Renal cortex interstitium (tissue), 15 donors: ENCODE measurements around the gene NLGN1. TPM values are rescaled to one million over a fixed set of nuclear protein-coding genes. Genes with fewer than 3 reads are reported as not detected.
"Not testable (repeated sequence)": the region's sequence is repeated elsewhere in the genome, so short reads cannot be mapped to it uniquely, and the experiment has no call there.

Source experiments
- DNase-seq, 11 donors: peaks; one replicate each; pipeline ENCODE4 v3.0.0-alpha.2; 2013; ENCODE audit warnings: low read depth in 9 of 11, low spot score in 4 of 11; ENCODE audit errors: extremely low read depth in 1 of 11
- long read RNA-seq, 16 experiments: transcript quantifications; one replicate each; lab custom pipeline, GENCODE V29; 2026
- polyA plus RNA-seq, 3 donors: library from polyadenylated mRNA; unstranded; fragments of 120-200 nt; gene quantifications; one replicate each; pipeline ENCODE4 v1.2.1, GENCODE V29; 2013; ENCODE audit not compliant: insufficient read length in 3 of 3

The NLGN1 gene
- 1 to 10 TPM; 1.9 to 2.7 (median 2.5) TPM for polyA plus RNA-seq
- long read RNA-seq, donor 1, result 0 reads
- long read RNA-seq, donor 2, result 0 reads
- long read RNA-seq, donor 3, result 0 reads
- long read RNA-seq, donor 4, result 0 reads
- long read RNA-seq, donor 5, result 0 reads
- long read RNA-seq, donor 6, result 0 reads
- long read RNA-seq, donor 7, result 0 reads
- long read RNA-seq, donor 8, result 0 reads
- long read RNA-seq, donor 9, partial matches to known transcripts, result 0 of 1 reads
- long read RNA-seq, donor 9, other reads (novel, unspliced or antisense), result 0 of 1 reads
- long read RNA-seq, donor 10, partial matches to known transcripts, result 0 of 1 reads
- long read RNA-seq, donor 10, other reads (novel, unspliced or antisense), result 0 of 1 reads
- long read RNA-seq, donor 11, result 0 reads
- long read RNA-seq, donor 12, result 0 reads
- long read RNA-seq, donor 13, partial matches to known transcripts, result 0 of 1 reads
- long read RNA-seq, donor 13, other reads (novel, unspliced or antisense), result 0 of 1 reads
- long read RNA-seq, donor 14, partial matches to known transcripts, result 0 of 3 reads
- long read RNA-seq, donor 14, other reads (novel, unspliced or antisense), result 0 of 3 reads
- long read RNA-seq, donor 15, result 0 reads
- long read RNA-seq, donor 16, partial matches to known transcripts, result 0 of 3 reads
- long read RNA-seq, donor 16, other reads (novel, unspliced or antisense), result 0 of 3 reads

DNA sequence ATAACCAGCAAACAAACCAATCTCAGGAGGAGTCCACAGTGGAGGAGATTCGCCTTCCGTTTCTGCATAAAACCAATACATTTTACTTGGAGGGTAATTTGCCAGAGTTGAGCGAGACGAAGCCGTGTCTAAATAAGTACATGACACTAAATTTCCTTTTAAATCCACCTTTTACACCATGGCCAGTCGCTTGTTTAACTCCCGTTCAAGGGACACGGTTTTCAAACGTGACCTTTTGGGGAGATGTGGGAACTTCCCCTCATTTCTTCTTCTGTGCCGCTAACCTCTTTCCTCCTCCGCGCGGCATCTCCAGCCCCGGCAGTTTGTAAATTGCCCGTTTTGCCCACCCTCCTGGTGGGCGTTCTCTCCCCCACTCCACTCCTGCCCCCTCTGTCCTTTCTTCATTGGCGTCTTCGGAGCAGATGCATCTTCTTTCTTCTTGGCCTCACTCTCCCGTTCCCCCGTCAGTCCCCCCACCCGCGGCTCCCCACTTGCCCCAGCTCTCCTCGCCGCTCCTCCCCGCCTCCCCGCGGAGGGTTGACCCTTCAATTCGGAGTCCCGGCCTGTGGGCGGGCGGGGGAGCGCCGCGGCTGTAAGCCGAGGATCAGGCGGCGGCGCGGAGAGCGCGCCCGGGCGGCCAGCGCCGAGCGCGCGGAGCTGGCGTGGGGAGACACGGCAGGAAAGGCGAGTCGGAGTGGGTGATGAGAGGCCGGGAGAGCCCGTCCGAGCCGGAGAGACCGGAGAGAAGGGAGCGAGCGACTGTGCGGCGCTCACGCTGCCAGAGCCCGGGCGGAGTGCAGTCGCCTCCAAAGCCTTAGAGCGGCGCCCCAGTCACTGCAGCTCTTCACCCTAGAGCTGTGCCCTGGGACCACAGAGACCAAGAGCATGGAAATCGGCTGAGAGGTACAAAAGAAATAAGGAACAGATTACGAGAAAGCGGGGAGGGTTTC, at the start of gene NLGN1:
Gene NLGN1, plus strand, starts transcription at position 584 of the 950 bp plus-strand sequence.
- peak in 9 of 11 donors; percentile 41 to 65 (median 62) for DNase-seq

DNA sequence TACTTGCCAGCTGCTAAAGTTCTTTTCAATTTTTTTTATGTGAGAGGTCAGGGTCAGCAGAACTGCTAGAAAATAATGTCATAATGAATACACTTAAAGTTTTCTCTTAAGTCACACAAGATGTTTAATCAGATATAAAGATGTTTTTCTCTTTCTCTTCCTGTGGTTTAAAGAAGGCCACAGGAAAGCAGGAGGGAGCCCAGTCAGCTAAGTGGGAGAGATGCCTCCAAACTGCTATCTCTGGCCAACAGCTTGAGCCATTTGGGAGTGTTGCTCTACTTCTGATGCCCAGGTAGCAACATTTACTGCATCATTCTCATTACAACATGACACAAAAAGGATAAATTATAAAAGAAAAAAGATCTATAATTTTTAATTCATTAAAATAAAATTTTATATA, 45.7 kb upstream of the NLGN1 start:
- DNase-seq, result no peak

DNA sequence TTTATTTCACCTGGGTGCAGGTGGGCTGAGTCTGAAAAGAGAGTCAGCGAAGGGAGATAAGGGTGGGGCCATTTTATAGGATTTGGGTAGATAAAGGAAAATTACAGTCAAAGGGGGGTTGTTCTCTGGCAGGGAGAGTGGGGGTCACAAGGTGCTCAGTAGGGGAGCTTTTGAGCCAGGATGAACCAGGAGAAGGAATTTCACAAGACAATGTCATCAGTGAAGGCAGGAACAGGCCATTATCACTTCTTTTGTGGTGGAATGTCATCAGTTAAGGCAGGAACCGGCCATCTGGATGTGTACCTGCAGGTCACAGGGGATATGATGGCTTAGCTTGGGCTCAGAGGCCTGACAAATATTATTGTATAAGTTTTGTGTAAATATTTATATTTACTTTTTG, 44.4 kb upstream of the NLGN1 start:
- not testable (repeated sequence) for DNase-seq

DNA sequence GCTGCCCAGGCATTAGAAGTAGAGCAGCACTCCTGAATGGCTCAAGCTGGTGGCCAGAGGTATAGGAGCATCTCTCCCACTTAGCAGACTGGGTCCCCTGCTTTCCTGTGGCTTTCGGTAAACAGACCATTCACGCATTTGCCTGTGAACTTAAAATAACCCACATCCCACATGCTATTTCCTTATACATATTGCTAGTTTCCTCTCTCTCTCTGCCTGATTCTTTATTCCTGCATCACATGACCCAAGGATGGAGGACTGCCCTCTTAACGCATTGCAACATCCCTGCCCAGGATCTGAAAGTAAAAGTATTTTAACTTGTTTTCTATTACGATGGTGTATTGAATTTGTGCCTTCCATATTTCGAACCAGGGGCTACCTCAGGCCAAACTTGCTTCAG, 43.4 kb upstream of the NLGN1 start:
- no peak for DNase-seq

DNA sequence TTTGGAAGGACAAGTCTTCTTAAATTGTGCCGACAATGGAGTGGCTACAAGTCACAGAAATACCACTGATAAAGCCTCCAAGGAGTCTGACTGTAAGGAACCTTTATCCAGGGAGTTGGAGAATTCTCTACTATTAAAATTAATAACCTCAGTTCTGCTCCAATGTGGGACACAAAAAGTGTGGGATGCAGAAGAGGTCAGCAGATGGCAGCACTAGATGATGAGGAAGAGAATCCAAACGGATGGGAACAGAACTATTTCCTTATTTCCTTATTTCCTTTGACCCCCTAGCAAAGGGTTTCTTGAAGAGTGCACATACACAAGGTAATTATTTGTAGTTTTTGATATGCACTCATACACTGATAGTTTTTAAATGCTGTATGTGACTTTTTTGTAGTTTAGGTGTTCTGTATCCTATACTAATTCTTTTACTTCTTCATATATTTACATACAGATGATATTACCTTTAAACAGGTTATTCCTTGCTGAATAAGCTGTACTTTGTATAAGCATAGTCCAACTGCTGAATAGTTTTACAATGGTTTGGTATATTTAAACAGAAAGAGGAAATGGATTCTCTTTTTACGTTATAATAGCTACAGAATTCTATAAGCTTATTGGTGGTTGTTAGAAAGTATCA, 25.6 kb upstream of the NLGN1 start:
- peak in 4 of 11 donors; percentile 0 to 20 (median 14) for DNase-seq

DNA sequence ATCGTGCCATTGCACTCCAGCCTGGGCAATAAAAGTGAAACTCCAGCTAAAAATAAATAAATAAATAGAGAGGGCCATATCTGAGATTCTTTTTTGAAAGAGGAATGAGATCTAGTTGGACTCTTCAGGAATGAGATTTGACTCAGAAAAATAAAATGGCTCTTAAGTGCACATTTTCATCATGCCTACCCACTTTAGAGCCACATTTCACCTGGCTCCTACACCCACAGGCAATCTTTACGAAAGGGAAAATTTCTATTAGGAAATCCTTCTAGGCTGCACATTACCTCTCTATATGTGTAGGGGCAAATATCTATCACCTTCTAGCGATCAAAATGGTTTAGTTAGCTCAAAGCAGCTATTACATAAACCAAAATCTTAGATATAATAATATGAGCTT, 16.9 kb upstream of the NLGN1 start:
- no peak for DNase-seq

DNA sequence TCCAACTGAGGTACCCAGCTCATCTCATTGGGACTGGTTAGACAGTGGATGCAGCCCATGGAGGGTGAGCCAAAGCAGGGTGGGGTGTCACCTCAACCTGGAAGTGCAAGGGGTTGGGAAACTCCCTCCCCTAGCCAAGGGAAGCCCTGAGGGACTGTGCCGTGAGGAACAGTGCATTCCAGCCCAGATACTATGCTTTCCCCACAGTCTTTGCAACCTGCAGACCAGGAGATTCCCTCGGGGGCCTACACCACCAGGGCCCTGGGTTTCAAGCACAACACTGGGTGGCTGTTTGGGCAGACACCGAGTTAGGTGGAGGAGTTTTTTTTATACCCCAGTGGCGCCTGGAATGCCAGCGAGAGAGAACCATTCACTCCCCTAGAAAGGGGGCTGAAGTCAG, 15.6 kb upstream of the NLGN1 start:
- DNase-seq, result not testable (repeated sequence)

DNA sequence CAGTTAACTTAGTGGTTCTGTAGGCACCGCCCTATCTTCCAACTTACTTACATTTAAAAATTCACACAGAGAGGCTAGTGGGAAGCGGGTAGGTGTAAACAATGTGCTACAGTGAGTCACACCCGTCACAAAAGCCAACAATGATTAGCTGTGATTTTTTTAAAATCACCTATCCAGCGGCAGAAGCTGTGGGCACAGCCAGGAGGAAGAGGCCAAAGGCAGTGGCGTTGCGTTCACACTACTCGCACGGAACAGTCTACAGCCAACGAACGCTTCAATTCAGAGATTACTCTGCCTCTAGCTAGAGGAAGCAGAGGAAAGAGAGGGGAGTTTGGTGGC, 2.5 kb upstream of the NLGN1 start:
- no peak for DNase-seq

DNA sequence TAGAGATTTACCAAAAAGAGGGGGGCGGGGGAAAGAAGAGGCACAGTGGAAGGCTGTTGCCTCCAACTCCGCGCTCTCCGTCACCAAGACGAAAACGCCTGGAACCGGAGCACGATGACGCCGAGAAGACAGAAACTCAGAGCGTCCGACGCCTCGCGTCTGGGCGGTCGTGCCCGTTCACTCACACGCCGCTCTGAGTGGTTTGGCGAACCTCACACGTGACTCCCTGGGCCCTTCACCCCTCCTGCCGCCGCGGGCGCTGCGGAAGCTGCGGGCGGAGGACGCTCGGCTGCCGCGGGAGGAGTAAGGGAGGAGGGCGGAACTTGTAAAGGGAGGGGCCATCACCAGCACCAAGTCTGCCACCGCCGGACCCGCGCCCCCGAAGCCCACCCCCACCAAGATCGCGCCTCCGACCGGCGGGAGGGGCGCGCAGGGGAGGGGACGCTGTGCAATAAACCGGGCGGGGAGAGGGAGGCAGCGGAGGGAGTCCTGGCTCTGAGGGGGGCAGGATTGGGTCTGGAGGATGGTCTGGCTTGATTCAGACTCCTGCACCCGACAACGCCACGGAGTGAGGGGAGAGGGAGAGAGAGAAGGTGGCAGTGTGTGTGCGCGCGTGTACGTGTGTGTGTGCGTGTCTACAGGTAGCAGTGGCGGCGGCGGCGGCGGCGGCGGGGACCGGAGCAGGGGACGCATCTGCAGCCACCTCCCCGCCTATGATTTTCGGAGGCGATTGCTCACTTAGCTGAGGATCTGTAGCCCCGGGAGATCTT, 1.9 kb upstream of the NLGN1 start:
- peak in 10 of 11 donors; percentile 50 to 79 (median 60) for DNase-seq

DNA sequence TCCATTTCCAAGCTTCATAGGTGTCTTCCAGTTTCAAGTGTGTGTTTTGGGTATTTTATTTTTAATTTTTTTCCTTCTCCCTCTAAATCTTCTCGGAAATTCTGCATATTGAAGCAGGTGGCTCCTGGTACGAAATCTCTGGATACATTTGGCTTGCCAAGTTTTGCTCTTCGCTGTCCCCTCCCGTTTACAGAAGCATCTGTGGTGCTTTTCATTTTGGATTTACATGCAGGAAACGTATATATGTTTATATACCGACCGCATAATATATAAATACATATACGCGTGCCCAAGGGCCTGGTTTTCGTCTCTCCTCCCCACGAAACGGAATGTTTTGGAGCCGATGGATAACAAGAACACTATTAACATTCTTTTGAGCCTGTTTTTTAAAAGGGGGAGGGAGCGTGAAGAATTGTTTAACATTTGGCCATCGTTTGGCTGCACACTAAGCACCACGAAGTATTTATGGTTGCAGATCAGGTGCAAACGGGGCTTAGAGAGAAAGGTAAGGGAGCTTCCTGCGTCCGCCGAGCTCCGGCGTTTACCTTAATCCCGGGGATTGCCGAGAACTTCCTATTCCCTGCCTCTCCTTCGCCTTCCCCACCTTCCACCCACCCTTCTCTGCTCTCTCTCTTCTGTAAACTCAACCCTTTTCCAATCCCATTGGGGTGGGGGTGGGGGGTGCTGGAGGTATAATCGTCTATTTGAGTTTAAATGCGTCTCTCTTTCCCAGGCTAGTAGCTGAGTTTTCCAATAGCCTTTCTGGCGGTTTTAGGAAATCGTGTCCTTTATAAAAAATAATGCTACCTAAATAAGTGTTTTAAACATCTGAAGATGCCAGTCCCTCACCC, 1.1 kb upstream of the NLGN1 start:
- peak in 1 of 11 donors; percentile 5 for DNase-seq

DNA sequence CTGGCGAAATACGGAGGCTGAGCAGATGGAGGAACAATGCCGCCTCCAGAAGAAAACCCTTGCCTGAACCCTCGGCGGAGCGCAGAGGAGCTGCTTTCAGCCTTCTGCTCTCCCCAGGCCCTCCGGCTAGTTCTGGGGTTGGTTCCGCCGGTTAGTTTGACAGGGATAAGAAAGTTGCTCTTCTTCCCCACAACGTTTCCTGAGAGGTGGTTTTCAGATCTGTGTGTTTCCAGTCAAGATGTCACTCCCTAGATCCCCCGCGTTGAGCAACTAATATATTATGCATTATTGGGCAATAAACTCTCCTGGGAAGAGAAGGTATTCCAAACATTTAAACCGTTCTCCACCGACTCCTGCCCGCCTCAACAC, 551 bp downstream of the NLGN1 start:
- DNase-seq, result peak in 3 of 11 donors; percentile 4 to 15 (median 7)

DNA sequence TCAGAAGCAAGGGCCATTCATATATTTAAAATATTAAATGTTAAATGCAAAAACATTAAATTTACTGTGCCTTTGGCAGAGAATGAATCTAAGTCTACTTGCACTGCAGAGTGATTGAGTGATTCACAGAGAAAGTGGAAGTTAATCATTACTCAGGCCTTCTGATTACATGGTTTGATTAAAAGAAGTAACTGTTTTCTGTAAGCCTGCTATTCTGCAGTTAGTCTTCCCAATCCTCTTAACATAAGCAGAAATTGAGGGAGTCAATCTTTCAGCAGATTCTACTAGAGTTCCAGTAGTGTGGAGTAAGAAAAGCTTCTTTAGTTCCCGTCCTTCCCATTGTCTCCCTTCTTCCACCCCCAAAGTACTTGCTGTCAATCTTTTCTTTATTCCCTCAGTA, 1.5 kb downstream of the NLGN1 start:
- peak in 2 of 11 donors; percentile 8 to 36 for DNase-seq

DNA sequence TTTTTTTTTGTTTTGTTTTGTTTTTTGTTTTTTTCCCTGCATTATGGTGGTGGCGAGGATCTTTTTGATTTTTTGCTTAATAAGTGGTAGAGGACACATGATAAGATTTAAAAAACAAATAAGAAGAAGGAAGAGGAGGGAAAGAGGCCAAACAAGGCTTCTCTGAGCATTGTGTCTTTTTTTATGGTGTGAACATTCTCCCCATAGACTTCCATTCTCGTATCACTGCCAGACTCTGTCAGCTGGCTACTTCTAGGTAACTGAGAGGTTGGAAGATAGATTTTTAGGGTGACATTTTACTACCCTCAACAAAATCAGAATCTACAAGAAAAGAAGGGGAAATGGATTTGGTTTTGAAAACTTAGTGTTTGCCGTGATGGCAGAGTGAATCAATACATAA, 3.8 kb downstream of the NLGN1 start:
- no peak for DNase-seq

DNA sequence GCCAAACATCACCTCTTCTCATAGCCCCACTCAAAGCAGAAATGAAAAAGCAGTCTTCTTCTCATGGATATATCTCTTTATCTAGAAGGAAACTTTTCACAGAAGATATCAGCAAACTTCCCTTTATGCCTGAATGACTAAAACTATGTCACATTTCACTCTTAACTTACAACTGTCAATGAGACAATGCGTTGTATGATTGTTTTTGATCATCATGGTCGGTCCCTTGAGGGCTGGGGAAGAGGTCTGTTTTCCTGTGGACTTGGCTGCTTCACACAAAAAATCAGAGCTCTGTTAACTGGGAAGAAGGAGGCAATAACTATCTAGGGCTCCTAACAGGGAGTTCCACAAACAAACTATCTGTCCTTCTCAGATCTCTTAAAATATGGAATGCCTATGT, 5.1 kb downstream of the NLGN1 start:
- no peak for DNase-seq

DNA sequence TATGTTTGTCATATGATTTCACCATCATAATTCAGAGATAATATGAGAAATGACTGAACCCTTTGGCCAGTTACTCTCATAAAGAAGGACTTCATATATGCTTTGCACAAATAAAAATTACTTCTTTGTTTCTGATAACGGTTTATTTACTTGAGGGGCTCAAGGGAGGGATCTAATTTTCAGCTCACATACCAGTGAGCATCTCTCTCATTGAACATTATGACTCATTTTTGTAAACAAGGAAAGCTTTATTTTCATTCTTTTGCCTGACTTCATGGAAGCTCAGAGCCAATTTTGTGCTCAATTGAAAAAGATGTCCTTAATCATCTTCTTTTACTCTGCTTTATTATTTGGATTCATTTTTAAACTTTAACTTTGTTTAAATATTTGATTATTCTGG, 5.8 kb downstream of the NLGN1 start:
- DNase-seq, result no peak

DNA sequence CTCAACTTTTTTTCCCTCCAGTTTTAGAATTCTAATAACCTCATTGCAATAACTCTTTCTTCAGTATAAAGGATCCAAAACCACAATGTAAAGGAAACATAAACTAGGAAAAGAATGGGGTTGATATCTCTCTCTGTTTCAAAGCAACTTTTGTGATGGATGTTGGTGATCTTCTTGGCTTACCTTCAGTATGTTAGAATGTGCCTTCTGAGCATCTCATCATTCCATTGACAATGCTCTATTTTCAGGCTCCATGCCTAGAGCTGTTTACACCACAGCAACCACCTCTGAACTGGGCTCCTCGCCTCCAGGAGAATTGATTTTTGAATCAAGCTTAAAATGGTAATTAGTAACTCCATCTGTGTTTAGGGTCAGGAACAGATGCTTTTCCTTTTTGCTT, 6.6 kb downstream of the NLGN1 start:
- no peak for DNase-seq

DNA sequence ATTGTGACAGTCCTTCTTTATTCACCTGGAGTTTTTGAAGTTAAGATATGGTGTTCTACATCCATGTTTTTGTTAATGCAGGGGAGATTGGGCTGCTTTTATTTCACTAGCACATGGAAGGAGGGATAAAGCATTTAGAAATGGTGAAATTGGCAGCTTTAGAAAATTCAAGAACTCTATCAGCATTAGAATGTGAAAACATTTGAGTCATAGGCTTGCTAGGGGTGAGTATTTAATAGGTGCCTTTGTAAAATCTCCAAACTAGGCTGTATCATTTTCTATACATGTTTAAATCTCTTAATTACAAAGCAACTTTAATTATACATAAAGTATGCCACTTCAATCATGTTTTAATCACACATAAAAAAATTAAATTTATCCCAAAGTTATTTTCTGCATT, 12.9 kb downstream of the NLGN1 start:
- no peak for DNase-seq

DNA sequence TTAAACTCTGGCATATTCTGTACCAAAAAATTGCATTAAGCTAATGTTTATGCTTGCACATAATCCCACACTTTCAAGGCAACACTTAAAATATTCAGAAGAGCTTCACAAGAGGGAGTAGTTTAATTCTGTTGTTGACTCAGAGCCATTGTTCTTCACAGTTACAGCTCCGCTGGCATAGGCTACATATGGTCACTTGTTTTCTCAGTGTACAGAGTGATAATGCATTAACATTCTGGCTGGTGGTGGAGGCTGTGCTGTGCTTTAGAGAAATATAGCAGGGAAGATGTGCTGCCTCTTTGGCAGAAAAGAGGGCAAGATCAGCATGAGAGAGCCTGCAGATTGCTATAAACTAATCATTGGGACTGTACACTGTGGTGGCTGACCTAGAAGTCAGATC, 13.3 kb downstream of the NLGN1 start:
- no peak for DNase-seq
